Stimulated activated CD4-positive, alpha-beta T cell treated with anti-CD3 and anti-CD28 coated beads, Interleukin-4, amount 100 ng/mL, for 4 hours (primary cell): ENCODE data around the gene ARHGEF35.
A peak's percentile ranks its signal among the peaks of the same experiment; 100 is the strongest.
"Not testable (repeated sequence)": the region's sequence is repeated elsewhere in the genome, so short reads cannot be mapped to it uniquely, and the experiment has no call there.

ENCODE experiments used
- DNase-seq, 2 experiments: peaks; one replicate each; pipeline ENCODE4 v3.0.0-alpha.2; 2020

Gene ARHGEF35

DNA sequence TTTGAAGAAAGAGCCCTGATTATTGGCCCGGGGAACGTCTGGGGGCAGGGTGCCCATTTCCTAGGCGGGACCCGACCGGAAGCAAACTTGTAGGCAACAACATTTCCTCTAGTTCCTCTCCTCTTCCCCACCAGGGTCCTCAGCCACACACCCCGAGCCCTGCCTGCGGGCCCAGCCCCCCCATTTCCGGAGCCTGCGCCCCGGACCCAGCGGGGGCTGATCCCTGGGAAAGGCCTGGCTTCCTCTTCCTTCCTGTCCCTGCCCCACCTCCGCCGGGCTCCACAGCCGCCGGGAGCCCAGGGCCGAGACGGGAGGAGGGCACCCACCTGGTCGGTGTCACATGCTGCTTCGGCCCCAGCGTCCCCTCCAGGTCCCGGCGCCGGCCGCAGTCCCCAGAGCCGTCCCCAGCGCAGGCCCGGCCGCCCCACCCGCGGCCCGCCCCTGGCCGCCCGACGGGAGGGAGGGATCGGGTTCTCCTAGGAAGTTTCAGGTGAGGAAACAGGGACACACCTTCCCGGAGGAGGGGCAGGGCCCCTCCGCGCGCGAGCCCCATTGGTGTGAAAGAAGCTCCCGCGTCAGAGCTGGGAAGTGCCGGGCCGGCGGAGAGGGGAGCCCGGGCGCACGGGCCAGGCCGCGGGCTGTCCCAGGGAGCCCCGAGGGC, at the start of gene ARHGEF35:
Gene ARHGEF35 (minus strand): TSS at position 622 of the 661 bp plus-strand sequence. CDS start 7,450 bp downstream, outside the sequence.
- peak in 1 of 2 experiments; percentile 6 for DNase-seq

DNA sequence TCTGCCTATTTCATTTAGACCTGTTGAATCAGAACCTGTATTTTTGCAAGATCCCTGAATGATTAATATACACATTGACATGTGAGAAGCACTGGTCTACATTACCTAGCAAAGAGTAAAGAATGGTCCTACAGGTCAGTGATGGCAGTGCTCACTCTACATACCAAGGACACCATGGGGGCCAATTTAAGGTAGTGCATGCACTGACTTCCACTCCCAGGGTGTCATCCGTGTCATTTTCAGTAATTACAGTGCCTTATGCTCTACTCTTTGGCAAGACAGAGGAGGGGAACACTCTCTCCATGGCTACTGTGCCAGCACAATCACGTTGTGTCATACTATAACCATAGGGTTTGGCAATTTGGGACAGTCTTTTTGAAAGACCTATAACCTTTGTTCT, 49.7 kb upstream of the ARHGEF35 start:
- DNase-seq = not testable (repeated sequence)

DNA sequence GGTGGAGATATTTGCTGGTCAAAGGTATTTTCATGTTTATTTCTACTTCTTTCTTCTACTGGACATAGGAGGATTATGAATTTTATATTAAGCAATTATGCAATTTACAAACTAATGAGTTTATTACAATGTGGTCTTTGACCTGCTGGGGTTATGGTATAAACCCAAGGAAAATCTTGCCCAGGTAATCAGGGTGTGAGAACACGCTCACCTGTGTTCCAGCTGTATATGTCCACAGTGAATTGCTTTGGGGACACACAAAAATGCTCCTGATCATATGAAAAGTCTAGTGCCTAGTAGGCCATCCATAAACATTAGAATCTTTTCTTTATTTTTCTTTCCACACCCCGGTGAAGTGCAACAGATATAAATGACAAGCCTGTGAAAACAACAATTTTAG, 43.7 kb upstream of the ARHGEF35 start, which contains the start of gene OR2A42:
Gene OR2A42 (minus strand): TSS at position 241 of the 400 bp plus-strand sequence. CDS start 6,762 bp downstream, outside the sequence.
- DNase-seq = not testable (repeated sequence)

DNA sequence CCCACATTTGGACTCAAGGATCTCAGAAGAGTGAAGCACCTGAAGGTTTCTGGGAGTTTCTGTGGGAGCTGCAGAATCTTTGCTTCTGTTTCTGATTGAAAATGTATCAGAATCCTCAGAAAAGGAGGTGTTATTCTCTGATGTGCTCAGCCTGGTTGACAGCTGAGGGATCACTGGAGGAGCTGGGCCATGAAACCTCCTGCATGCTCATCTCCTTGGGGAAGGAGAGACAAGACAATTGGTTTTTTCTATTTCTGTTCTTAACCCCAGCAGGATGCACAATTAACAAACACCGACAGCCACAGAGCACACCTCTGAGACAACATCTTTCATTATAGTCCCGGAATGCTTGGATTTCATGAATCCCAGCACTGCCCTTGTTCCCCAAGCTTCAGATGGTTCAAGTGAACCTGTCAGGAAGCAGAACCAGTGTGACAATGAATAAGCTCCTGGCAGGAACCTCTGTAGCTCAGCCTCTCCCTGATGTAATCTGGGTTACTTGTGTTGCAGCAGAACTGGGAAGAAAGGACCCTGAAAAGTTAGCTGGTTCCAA, 43.0 kb upstream of the ARHGEF35 start:
- DNase-seq = not testable (repeated sequence)

DNA sequence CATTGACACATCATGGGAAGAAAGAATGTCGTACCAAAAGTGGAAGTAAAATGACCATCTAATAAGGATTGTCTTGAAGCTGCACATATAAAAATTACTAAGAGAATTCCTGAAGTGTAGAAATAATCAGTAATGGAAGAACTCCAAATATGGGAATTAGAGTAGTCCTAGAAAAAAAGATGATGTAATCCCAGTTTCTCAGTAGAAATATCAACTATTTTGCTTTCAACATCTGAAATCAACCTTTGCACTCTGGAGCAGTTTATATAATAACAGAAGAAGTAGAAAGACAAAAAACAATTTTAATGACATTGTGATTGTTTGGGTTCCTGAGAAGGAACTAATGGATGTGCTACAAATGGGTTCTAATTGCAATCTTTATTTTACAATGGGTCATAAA, 37.4 kb upstream of the ARHGEF35 start:
- not testable (repeated sequence) for DNase-seq

DNA sequence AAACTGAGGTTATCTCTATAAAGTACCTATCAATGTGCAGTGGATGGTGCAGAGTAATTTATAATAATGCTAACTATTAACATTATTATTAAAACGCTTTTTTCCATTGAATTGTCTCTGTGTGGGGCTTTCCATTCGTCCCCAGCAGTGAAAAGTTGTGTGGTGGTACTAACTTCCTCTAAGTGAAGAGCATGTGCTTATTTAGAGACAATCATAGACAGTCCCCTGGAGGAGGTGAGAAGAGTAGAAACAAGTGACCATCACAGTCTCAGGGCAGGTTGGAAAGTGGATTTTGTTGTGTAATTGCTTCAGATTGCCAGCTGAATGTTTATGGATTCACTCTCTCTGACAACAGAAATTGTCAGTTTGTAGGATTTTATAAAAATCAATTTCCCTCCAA, 35.4 kb upstream of the ARHGEF35 start:
- DNase-seq = not testable (repeated sequence)

DNA sequence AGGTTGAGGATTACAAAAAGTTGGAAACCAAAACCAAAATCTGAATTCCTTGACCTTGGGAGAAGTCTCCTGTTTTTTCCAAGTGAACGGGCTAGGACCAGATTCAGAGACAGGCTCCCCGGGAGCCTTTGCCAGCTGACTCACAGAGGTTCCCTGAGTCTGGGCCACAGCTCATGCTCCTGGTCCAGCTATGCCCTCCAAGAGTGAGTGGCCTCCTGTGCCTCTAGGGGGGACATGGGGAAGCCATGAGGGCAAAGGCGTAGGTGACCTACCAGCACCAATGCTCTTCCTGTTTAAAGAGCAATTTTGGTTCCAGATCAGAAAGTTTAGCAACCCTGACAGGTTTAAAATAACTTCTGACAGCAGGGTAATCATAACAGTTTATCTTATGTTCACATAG, 33.2 kb upstream of the ARHGEF35 start:
- DNase-seq = peak in 1 of 2 experiments; percentile 0

DNA sequence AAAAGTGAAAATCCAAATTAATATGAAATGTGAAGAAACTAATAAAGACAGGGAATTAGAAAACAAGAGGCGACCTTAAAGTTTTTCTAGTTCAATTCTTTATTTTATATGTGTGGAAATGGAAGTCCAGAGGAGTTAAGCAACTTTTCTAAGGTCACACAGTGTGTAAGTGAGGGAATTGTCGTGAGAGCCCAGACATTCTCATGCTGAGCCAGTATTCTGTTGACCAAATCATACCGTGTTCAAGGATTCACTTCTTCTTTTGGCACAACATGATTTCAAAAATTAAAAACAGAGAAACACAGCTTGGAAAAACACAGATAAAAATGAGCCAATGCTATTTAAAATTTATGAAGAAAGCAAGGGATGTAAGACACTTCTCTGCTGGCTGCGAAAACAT, 31.2 kb upstream of the ARHGEF35 start:
- DNase-seq = not testable (repeated sequence)

DNA sequence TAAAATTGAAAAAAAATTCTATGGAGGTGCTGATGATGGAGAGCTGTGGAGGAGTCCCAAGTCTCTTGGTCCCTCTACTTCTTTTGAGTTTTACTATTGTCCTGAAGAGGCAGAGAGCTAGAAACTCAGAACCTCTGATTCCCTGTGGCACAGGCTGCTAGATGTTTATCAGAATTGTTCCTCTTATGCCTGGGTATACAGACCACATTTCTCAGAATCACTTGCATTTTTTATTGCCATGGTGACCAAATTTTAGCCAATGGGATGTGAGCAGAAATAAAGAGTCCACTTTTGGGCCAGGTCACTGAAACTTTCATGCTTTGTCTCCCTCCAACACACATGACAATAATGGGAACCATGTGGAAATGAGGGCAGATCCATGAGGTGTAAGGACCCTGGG, 28.0 kb upstream of the ARHGEF35 start:
- DNase-seq = not testable (repeated sequence)

DNA sequence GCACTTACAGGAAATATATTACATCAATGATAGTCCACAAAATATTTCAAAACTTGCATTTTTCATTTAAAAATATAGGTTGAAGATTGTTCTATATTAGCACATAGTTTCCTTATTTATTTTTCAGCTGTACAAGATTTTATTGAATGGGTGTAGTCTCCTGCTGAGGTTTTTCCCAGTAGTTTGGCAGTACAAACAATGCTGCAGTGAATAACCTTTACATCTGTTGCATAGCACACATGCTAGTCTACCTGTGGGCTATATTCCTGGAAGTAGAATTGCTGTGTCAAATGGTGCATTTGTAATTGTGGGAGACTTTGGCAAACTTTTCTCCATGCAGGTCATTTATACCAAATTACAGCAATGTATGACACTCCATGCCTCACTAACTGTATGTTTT, 24.9 kb upstream of the ARHGEF35 start:
- not testable (repeated sequence) for DNase-seq

DNA sequence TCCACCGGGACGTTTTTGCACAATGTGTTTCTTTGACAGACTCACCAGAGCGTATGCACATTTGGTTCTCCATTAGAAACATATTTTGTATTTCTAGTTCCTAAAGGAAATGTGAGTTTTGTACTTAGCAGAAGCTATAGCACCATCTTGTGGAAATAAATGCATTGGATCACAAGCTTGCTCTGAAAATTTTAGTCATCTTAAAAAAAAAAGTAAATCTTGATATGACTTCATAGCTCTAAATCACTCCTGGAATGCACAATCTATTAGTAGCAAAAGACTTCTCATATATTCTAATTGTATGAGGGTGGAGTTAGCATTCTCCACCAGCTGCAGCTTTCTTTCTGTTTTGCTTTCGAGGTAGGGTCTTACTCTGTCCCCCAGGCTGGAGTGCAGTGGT, 23.5 kb upstream of the ARHGEF35 start:
- DNase-seq = not testable (repeated sequence)

DNA sequence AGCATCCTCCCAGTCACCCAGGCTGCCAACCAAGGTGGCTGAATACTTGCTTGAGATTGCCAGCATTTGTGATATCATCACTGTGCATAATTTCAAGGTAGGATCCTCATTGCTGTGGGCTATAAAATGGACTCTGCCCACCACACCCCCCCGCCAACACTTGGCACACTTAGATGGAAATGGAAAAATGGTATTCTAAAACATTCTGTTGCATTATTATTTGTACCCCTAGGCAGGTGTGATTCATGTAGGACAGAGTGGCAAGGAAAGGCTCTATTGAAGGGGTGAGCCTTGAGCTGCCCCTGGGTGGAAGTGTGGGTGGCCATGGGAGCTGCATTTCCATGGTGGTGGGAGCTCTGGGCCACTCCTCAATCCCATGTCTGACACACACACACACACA, 22.9 kb upstream of the ARHGEF35 start:
- DNase-seq = not testable (repeated sequence)

DNA sequence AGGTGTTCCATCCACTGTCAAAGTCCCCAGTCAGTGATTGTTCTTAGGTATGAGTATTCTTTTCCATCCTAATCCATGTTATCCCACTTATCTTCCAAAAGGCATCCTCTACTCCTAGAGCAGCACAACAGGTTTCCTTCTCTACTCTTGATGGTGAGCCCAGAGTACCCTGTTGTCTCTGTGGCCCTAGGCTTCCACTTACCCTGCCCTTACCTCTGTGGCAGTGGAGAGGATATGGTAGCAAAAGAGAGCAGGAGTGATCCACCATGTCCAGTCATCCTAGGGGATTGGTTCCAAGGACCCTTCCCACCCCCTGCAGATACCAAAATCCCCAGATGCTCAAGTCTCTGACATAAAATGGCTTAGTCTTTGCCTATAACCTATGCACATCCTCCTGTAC, 21.6 kb upstream of the ARHGEF35 start:
- not testable (repeated sequence) for DNase-seq

DNA sequence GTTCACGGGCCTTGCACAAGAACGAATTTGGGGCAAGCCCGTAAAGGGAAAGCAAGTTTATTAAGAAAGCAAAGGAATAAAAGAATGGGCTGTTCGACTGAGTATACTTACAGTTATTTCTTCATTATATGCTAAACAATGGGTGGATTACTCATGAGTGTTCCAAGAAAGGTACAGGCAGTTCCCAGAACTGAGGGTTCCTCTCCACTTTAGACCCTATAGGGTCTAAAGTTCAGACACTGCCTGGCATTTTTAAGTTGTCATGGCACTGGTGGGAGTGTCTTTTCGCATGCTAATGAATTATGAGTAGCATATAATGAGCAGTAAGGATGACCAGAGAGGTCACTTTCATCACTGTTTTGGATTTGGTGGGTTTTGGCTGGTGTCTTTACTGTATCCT, 9.7 kb upstream of the ARHGEF35 start:
- not testable (repeated sequence) for DNase-seq

DNA sequence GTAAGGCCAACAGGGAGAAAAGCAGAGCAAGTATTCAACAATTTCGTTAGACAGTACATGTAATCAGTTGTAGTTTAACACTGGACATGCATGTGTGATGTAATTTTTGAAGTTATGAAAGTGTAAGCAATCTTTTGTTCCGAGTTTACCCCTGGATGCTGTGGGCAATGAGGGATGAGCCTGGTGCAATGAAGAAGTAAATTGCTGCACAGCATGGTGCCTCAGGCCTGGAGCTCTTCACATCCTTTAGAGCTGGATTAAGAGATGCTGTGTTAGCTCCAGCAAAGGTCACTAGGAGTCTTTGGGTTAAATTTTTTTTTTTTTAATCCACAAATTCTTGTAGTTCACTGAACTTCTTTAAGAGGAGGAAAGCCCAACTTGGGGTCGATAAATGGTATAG, 7.5 kb upstream of the ARHGEF35 start:
- not testable (repeated sequence) for DNase-seq

DNA sequence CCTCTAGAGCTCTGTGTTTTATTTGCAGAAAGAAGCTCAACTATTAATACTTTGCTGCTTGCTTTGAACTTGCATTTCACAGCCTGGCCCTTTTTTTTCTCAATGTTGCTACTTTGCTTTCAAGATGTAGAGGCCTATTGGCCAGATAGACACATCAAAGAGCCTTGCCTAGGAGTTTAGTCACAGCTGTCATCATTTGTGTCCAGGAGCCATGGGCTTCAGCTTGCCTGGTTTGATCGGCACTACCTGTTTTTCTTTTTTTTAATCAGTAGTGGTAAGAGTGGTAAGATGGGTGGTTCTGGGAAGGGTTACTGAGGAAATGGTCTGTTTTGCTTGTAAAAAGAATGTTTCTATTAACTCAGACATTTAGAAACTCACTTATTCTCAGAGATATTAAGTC, 6.3 kb upstream of the ARHGEF35 start:
- DNase-seq = not testable (repeated sequence)

DNA sequence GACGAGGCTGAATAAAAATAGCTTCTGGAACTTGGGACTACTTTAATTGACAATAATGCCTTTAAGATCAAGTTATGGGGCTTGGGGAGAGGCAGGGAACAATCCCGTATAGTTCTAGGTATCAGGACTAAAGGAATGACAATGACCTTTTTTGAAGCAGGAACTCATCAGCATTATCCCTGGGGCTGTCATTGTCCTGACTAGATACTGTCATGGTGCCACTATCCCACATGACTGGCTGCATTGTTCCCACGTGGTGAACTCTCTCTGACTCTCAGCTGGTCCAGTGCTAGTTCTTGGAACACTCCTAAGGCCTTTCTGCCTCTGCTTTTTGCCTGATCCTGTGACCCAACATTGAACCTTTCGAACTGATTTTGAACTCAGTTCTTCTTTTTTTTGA, 3.3 kb upstream of the ARHGEF35 start:
- not testable (repeated sequence) for DNase-seq

DNA sequence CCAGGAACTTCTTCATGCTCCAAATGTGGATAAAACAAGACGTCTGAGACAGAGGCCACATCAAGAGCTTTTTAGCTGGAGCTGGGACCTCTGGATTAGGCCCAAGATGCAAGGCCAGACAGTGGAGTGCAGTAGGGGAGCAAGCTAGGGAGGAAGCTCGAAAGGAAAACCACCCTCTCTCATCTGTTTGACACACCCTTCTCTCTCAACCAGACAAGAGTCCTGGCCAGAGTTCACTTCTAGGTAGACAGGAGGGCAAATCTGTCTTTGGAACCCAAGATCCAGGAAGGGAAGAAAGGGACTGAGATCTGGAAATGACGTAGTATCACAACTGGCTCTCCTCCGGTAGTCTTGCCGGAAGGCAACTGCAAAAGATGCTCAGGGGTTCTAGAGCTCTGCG, 1.2 kb downstream of the ARHGEF35 start:
- DNase-seq = not testable (repeated sequence)

DNA sequence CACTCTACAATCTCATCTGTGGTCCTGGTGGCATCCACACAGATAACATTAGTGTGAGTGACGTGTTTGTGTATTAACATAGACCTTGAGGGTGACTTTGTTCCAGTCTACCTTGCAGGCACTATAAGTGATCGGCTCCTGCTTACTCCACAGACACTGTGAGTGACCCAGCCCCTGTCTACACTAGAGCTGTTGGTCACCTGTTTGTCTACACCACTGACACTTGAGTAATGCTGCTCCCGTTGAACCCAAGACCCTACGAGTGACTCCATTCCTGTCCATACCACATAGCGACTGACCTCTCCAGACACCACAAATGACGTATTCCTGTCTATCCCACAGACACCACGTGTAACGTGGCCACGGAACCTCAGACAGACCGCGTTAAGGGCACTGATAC, 1.9 kb downstream of the ARHGEF35 start:
- DNase-seq = not testable (repeated sequence)

DNA sequence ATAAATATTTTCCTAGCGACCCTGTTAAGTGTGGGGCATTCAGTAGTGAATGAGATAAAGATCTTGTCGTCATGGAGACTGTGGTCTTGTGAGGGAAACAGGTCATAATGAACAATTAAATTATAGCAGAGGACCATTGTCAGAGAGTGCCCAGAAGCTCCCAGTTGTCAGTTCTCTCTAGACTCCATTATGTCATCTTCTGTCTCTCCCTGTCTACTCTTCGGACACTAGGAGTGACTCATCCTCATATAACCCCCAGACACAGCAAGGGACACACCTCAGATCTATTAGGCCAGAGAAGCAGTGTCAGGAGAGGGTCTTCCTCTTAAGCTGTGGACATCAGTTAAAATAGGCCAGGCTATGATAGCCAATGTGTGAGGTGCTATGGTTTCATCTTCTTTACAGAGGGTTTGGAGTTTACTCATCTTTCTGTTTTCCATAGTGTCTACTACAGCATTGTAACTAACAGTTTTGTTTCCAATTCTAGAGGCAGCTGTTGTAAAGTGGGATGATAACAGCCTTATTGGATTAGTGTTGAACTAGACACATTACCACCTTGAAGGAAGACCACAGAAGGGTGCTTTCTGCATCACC, 7.0 kb downstream of the ARHGEF35 start:
- not testable (repeated sequence) for DNase-seq

DNA sequence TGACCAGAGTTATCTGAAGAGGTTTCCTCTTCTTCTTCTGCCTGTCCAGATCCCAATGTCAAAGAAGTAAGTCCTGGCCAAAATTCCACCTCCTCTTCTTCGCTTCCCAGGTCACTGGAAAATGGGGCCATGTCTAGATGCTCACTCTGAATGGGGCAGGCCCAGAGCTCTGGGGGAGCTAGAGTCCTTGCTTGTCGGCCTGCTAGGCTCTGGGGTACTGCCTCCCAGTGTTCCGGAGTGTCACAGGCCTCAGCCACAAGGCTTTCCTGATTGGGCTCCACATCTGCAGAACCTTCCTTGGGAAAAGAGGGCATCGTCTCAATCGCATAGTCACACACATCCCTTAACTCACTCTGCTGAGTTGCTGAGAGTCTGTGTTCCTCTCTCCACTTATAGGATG, 7.8 kb downstream of the ARHGEF35 start:
- DNase-seq = not testable (repeated sequence)

DNA sequence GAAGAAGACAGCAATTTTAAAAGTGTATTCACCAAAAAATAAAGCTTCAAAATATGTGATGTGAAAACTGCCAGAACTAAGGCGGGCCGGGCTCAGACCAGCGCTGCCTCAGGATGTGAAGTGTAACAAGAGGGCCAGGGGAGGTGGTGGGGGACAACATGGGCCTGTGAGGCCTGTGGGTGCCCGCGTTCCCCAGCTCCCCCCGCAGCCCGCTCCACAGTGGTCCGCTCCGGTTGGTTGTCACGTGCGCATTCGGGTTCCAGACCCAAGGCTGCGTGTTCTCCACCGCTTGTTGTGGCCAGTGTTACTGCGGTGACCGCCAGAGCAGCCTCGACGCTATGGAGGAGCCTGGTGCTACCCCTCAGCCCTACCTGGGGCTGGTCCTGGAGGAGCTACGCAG, 12.5 kb downstream of the ARHGEF35 start, which contains the start of gene CTAGE4:
Gene CTAGE4 (plus strand): TSS at position 301 of the 400 bp plus-strand sequence. CDS start 38 bp downstream, at position 339.
- DNase-seq = not testable (repeated sequence)

DNA sequence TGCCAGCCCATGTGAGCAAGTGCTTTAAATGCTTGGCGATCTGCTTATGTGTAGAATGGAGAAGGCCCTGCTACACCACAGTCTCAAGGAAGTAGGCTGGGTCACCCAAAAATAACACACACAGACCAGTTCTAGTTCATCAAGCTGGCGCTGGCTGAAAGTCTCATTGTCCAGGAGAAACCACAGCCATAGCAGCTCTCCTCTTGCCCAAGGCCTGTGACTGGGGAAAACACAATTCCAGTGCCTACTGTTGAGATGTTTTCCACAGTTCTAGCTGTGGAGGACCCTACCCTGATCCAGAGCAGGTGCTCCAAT, 16.5 kb downstream of the ARHGEF35 start:
- not testable (repeated sequence) for DNase-seq
